ENCODE measurements around the gene GAL3ST1.

The GAL3ST1 gene

GRCh38 chr22:30523646-30524489 lies 50.6 kb downstream of the GAL3ST1 start:
- DNase-seq, result no peak

DNA sequence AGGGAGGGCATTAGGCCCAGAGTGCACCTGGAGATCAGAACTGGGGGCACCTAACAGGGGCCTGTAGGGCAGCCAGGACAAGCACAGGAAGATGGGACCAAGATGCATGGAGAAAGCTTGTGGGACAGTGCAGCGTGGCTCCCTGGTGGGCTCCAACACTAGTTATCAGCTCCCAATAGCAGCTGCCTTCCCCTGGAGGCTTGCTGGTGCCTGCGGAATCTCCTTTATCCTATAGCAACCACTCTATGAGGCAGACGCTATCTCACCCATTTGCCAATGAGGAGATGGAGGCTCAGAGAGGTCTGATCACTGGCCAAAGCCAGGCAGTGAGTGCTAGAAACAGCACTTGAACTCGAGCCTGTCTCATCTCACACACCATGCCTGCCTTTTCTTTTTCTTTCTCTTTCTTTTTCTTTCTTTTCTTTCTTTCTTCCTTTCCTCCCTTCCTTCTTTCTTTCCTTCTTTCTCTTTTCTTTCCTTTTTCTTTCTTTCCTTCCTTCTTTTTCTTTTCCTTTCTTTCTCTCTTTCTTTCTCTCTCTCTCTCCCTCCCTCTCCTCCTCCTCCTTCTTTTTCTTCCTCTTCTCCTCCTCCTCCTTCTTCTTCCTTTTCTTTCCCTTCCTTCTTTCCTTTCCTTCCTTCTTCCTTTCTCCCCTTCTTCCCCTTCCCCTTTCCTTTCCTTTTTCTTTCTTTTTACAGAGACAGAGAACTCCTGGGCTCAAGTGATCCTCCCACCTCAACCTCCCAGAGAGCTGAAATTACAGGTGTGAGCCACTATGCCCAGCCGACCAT lies 52.9 kb downstream of the GAL3ST1 start:
- DNase-seq, result no peak

- no peak for DNase-seq
Measured at GRCh38 chr22:30519842-30520425, 54.5 kb downstream of the GAL3ST1 start.

DNA sequence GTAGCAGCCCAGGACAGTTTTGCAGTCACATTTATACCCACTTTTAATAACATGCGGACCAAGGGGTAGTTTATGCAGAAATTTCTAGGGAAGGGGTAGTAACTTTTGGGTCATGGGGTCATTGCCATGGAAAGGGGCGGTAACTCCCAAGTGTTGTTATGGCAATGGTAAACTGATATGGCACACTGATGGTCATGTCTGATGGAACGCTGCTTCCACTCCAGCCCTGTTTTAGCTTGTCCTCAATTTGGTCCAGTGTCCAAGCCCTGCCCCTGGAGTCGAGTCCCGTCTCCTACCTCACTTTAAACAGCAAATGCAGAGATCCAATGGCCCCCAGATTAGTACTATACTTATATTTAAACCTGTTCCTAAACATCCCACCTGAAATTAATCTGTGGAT lies 57.7 kb downstream of the GAL3ST1 start:
- DNase-seq, result no peak

GRCh38 chr22:30516273-30516672 lies 58.2 kb downstream of the GAL3ST1 start:
- no peak for DNase-seq

DNA sequence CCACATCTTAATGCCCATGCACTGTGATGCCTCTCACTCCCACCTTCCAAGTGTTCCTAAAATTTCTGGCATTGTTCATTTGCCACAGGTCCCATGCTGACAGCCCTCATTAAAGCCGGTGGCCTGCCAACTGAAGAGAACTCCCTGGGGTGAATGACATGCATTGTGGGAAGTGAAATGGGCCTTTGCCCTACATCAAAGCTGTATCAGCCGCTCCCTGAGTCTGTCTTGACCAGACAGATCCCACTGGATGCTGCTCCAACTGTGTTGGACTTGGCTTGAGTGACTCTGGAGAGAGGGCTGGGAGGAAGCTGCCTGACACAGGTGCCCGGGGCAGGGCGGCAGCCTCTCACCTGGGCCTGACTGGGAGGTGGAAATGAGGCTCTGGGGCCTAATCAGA lies 60.2 kb downstream of the GAL3ST1 start:
- no peak for DNase-seq

- DNase-seq, result no peak
Measured at GRCh38 chr22:30513462-30513861, 61.0 kb downstream of the GAL3ST1 start.

GRCh38 chr22:30511911-30512310 lies 62.6 kb downstream of the GAL3ST1 start:
- DNase-seq, result no peak

GRCh38 chr22:30511109-30511508 lies 63.4 kb downstream of the GAL3ST1 start:
- no peak for DNase-seq

GRCh38 chr22:30508216-30508615 lies 66.2 kb downstream of the GAL3ST1 start:
- DNase-seq, result no peak

- DNase-seq, result no peak
Measured at GRCh38 chr22:30507670-30508069, 66.8 kb downstream of the GAL3ST1 start.

- no peak for DNase-seq
Measured at GRCh38 chr22:30506507-30506968, 67.9 kb downstream of the GAL3ST1 start.

All from stimulated activated CD4-positive, alpha-beta T cell treated with anti-CD3 and anti-CD28 coated beads, Interleukin-4, amount 100 ng/mL, for 4 hours (primary cell).